ENCODE measurements around the gene PCNX1.
"Not testable (repeated sequence)": the region's sequence is repeated elsewhere in the genome, so short reads cannot be mapped to it uniquely, and the experiment has no call there.

PCNX1 gene

DNA sequence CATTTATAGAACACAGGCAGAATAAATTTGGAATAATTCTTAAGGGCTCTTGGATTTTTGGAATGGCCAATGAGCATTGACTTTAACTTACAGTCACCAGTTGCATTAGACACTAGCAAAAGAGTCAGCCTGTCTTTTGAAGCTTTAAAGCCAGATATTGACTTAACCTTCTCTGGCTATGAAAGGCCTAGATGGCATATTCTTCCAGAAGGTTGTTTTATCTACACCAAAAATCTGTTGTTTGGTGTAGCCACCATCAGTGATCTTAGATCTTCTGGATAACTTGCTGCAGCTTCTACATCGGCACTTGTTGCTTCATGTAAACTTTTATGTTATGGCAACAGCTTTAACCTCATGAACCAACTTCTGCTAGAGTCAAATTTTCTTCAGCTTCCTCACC lies 10.4 kb downstream of the PCNX1 start:
- DNase-seq = no peak

DNA sequence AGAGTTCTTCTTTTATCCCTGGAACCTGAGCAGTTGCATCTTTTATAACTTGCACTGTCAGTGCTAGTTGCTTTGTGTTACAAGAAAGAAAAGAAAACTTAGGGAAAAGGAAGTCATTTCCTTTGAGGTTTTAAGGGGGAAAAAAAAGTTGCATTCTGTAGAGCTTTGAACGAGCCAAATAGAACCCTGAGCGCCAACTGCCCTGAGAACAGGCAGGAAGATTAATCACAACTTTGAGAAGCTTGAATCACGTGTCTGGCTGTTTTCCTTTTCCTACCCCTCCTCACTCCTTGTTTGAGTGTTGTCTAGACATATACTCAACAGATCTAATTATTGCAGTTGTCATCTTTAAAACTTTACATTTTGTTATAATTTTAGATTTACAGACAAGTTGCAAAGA lies 12.5 kb downstream of the PCNX1 start:
- no peak for DNase-seq

DNA sequence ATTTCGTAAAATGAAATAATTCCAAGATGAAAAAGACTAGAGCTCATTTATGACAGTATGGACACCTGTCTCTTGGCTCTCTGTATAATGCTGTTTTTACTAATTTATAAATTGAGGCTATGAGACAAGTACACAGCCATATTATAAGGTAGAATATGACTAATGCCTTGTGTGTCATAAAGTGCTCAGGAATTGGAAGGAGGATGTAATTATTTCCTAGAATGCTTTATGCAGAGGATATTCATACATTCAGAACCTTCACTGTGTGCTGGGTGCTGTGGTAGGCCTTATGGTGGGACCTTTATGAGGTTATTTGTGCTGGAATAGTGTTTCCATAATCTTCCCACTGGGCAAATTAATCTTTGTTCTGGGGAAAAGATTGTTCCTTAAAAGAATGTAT lies 13.3 kb downstream of the PCNX1 start:
- no peak for DNase-seq

DNA sequence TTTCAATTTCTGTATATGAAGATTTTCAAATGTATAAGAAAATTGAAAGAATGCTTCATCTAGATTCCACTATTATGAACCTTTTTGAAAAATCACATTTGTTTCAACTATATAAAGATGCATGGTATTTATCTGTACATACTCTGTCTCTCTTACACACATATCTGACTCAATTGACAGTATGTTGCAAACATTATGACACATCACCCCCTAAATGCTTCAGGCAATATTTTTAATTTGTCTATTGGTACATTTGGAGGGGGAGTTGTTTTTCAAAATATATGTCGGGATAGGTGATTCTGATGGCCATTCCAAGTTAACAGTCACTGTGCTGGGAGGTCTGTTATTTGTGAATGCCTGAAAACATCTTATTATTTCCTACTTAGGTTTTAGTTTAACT lies 14.4 kb downstream of the PCNX1 start:
- DNase-seq = no peak

DNA sequence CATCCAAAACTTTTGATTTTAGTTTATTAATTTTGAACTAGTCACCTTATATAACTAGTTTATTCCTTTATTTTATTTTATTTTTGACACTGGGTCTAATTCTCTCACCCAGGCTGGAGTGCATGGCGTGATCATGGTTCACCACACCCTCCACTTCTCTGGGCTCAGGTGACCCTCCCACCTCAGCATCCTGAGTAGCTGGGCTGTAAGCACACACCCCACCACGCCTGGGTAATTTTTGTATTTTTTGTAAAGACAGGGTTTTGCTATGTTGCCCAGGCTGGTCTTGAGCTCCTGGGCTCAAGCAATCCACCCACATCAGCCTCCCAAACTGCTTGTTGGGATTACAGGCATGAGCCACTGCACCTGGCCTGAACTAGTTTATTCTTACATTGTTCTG lies 17.3 kb downstream of the PCNX1 start:
- DNase-seq = no peak

DNA sequence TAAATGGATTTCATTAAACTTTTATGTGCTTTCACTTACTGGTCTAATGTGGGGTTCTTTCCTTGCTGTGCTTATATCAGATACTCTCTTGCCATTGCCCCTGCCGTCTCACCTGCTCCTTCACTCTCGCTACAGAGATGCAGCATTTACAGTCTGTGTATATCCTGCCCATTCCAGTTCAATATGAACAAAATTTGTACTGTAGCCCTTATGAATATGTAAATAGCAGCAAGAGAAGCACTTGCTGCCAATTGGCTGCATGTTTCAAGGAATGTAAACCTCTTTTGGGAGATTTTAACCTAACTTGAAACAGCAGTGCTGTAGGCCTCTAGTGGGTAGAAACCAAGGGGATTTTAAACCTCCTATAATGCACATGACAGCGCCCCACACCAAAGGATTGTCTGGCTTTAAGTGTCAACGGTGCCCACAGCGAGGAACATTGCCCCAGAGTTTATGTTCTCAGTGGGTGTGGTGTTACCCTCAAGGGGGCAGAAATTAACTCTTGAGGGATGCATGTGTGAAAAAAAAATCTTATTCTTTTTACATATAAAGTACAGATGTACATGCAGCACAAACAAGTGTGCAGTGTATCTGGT lies 19.1 kb downstream of the PCNX1 start:
- DNase-seq = no peak

DNA sequence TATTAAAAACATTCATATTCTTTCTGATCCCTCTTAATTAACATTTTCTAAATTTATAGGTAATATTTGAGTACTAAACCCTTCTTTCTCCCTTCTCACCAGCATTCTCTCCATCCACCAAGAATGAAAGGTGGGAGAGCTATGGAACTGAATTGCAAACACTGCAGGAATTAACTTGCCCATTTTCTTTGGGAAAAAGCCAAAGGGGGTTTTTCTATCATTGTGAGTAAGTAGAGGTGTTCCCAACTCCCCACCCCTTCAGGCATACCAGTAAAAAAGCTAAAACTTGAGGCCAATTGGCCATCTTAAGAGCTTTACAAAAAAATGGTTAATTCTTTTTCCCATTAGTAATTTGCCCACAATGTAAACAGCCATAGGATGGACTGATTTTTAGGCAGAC lies 23.7 kb downstream of the PCNX1 start:
- DNase-seq = no peak

DNA sequence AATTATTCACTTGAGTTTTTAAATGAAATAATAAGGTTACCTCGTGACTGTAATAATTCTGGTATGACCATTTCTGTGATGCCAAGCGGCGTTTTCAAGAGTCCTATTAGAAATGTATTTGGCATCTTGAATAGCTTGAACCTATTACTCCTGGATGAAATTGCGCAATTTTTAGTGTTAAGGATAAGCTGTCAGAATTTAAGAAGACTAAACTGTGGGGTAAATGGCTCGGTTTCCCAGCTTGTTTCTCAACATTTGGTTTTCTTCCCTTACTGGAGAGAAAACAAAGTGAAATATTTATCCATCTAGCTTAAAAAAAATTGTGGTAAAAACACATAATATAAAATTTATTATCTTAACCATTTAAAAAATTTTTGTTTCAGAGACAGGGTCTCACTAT lies 26.8 kb downstream of the PCNX1 start:
- no peak for DNase-seq

DNA sequence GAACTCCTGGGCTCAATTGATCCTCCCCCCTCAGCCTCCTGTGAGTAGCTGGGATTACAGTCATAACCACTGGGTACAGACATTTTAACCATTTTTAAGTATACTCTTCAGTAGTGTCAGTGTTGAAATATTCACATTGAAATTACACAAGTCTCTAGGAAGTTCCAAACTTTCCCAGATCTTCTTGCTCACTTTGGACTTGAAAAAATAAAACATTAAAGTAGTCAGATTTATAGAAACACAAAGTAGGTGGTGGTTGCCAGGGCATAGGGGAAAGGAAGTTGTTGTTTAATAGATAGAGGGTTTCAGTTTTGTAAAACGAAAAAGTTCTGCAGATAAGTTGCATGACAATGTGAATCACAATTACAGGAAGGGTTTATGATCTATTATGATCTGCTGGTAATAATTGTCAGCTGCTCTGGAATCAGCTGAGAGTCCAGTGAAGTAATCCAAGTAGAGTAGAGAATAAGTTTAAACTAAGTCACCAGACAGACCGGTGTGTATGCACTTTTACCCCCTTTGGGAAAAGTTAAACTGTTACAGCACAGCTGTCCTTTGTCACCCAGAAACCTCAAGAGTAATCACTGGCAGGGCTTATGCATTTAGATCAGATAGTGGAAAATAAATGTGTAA lies 27.4 kb downstream of the PCNX1 start:
- no peak for DNase-seq

DNA sequence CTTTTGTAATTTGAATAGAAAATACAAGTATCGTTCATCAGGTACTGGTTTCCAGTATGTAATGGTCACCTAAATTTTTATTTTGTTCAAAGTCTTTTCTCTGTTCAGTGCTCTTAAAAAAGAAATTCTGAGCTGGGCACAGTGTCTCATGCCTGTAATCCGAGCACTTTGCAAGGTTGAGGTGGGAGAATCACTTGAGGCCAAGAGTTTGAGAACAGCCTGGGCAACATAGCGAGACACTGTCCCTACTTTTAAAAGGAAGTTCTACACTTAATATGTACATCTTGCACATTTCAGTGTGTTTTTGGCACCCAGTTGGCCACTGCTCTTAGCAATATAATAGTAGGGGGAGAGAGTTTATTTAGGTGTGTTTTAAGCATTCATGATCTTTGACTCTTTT lies 27.9 kb downstream of the PCNX1 start:
- no peak for DNase-seq

DNA sequence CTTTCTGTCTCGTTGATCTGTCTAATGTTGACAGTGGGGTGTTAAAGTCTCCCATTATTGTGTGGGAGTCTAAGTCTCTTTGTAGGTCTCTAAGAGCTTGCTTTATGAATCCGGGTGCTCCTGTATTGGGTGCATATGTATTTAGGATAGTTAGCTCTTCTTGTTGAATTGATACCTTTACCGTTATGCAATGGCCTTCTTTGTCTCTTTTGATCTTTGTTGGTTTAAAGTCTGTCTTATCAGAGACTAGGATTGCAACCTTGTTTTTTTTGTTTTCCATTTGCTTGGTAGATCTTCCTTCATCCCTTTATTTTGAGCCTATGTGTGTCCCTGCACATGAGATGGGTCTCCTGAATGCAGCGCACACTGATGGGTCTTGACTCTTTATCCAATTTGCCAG lies 32.4 kb downstream of the PCNX1 start:
- DNase-seq = not testable (repeated sequence)

DNA sequence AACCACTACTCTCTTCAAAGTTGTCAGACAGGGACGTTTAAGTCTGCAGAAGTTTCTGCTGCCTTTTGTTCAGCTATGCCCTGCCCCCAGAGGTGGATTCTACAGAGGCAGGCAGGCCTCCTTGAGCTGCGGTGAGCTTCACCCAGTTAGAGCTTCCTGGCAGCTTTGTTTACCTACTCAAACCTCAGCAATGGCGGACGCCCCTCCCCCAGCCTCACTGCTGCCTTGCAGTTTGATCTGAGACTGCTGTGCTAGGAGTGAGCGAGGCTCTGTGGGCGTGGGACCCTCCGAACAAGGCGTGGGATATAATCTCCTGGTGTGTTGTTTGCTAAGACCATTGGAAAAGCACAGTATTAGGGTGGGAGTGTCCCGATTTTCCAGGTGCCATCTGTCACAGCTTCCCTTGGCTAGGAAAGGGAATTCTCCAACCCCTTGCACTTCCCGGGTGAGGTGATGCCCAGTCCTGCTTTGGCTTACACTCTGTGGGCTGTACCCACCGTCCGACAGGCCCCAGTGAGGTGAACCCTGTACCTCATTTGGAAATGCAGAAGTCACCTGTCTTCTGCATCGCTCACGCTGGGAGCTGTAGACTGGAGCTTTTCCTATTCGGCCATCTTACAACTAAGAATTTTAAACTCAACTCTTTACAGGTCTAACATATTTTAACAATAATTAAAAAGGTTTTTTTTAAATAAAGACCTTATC lies 34.5 kb downstream of the PCNX1 start:
- not testable (repeated sequence) for DNase-seq

DNA sequence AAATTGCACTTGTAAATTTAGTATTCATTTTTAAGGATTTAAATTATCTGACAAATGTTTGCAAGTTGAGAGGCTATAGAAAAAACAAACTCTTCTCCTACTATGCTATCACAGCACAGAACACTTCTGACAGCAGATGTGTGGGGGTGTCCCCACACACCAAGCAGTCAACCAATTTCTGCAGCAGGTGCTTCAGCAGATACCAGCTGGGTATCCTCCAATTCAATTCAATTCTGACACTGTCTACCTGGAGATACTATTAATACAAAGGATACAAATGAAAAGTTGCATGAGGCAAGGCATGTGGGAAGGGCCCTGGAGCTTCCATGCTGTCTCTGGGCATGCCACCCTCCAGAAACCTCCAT lies 35.1 kb downstream of the PCNX1 start:
- DNase-seq = no peak

DNA sequence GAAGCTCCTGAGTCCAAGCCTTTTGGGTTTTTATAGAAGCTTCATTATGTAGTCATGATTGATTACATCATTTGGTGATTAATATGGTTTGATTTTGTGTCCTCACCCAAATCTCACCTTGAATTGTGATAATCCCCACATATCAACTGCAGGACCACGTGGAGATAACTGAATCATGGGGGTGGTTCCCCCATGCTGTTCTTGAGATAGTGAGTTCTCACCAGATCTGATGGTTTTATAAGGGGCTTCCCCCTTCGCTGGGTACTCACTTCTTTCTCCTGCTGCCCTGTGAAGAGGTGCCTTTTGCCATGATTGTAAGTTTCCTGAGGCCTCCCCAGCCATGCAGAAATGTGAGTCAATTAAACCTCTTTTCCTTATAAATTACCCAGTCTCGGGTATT lies 35.5 kb downstream of the PCNX1 start:
- not testable (repeated sequence) for DNase-seq

DNA sequence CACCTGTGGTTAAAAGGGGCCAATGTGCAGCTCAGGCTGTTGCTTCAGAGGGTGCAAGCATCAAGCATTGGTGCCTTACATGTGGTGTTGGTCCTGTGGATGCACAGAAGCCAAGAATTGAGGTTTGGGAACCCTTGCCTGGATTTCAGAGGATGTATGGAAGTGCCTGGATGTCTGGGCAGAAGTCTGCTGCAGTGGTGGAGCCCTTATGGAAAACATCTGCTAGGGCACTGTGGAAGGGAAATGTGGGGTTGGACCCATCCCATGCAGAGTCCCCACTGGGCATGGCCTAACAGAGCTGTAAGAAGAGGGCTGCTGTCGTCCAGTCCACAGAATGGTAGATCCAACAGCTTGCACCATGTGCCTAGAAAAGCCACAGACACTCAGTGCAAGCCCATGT lies 36.6 kb downstream of the PCNX1 start:
- no peak for DNase-seq

DNA sequence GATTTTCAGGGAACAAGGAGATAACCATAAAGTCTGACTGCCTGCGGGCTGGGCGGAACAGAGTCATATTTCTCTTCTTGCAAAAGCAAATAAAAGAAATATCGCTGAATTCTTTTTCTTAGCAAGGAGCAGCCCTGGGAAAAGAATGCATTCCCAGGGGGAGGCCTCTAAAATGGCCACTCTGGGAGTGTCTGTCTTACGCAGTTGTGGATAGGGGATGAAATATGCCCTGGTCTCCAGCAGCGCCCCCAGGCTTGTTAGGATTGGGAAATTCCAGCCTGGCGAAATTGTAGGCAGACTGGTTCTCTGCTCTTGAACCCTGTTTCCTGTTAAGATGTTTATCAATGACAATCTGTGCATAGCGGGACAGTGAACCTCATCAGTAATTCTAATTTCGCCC lies 40.5 kb downstream of the PCNX1 start:
- DNase-seq = no peak

DNA sequence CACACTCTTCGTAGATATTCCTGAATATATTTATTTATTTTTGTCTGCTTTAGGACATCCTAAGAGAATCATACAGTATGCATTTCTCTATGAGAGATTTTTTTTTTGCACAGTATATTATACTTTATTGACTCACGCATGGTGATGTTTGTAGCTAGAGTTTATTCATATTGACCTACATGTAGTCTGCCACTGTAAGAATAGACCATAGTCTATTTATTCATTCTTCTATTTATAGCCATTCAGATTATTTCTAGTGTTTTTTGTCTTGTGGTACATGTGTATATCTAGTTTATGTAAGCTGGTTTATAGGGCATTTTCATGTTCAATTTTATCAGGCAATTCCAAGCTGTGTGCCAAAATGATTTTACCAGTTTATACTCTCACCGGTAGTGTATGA lies 45.2 kb downstream of the PCNX1 start:
- DNase-seq = no peak

DNA sequence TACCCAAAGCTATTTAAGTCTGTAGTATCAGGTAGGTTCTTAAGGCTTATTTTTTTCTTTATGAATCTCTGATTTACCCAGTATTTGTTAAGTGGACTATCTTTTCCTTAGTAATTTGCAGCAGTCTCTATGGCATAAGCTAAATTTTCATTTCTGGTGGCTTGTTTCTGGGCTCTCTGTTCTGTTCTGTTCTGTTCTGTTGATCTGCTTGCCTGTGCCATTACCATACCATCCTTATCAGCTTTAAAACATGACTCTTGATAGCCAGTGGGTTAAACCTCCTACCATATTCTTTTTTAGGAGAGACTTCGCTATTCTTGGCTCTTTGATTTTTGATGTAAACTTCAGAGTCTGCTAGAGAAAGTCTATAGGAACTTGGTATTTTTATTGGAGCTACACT lies 46.8 kb downstream of the PCNX1 start:
- DNase-seq = no peak

DNA sequence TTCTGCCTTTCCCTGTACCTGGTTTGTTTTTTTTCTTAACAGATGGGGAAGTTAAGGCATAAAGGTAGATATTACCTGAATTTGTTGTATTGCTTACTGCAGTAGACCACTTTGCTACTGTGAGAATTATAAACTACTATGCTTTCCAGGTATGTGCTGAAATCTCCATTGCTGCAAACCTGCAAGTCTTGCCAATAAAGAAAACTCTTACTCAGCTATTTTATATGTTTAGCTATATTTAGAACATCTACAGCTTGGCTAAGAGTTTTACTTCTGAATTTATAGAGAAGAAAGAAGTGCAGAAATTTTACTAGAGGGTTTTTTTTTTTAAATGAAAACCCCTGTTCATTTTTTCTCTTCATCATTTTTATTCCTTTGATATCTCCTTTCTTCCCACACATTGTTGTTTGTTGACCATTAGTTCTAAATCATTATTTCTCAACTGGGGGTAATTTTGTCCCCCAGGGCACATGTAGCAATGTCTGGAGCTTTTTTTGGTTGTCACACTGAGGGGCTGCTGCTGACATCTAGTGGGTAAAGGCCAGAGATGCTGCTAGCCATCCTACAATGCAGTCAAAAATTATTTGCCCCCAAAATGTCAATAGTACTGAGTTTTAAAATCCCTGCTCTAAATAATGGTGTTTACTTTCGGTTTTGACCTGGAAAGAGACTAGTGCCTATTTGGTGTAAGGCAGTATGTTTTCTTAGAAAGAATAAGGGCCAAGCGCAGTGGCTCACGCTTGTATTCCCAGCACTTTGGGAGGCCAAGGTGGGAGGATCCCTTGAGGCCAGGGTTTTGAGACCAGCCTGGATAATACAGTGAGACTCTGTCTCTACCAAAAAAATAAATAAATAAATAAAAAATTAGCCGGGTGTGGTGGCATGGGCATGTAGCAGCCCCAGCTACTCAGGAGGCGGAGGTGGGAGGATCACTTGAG lies 48.6 kb downstream of the PCNX1 start:
- no peak for DNase-seq

DNA sequence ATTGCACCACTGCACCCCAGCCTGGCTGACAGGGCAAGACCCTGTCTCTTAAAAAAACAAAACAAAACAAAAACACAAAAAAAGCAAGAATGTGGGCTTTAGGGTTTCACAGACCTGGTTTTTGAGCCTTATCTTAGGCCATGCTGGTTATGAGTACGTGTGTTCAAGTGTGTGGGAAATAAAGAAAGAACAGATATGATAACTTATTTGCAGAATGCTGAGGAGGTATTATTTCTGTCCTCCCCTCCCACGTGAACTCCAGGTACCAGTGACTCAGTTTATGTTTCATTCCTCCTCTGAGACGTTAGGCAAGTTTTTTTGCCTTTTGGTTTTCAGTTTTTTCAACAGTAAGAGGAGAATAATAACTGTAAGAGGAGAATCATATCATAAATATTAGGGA lies 49.3 kb downstream of the PCNX1 start:
- DNase-seq = no peak

DNA sequence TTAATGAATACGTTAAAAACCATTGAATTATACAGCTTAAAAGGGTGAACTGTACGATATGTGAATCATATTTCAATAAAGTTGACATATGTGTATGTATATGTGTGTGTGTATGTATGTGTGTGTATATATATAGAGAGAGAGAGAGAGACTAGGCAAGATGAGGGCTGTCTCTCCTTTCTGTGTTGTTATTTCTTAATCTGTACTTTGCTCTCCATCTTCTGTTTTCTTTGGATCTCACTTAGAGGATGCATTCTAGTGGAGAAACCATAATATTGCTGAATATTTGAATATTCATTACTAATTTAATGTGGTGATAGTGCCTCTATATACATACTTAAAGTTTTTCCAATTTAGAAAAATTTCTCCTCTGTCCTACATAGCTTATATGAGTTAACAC lies 50.5 kb downstream of the PCNX1 start:
- DNase-seq = no peak

DNA sequence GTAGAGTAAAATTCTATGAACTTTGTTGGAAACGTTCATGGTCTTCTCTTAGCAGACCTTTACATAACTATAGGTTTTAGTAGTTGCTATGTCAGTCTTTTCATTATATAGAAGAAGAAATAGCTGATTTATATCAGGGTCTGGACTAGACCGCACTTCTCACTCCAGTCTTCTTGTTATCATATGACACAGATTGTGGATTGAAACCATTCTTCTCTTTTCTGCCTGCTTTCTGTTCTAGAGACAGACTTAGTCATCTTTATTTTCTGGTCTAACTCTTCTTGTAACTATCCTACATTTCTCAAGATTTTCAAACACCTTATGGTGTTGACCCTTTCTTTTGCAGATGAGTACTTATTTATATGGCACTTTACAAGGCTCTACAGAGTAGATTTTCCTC lies 55.7 kb downstream of the PCNX1 start:
- DNase-seq = no peak

DNA sequence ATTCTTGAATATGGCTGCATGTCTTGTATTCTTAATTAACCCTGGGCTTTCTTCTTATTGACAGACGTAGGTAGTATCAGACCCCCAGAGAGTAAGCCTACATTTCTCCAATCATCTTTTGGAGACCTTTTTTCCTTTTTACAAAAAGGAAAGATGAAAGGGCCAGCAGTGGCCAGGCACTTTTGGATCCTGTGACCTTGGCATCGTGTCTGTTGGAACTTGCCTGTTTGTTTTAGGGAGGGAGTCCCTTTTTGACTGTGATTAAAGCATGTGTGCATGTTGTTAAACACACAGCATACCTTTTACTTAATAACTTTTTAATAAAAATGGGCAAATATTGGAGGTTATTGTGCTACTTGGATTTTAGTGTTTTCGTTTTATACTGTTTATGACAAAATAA lies 57.2 kb downstream of the PCNX1 start:
- no peak for DNase-seq

DNA sequence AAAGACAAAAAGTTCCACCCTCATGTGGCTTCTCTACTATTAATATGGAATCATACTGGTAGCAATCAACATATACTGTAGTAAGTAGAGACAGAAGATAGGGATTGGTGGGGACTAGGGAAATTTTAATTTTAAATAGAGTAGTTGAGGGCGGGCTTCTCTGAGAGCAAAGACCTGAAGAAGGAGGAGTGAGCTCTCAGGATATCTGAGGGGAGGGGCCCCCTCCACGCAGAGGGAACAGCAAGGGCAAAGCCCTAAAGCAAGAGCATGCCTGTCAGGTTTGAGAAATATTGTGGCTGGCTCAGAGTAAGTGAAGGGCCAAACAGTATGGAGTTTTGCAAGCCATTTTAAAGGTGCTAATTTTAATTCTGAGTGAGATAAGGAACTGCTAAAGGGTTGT lies 64.3 kb downstream of the PCNX1 start:
- no peak for DNase-seq
